BE2C (cell line): ENCODE data around the gene C2CD2L.
"Not testable (repeated sequence)": the region's sequence is repeated elsewhere in the genome, so short reads cannot be mapped to it uniquely, and the experiment has no call there.

Experiments used
- DNase-seq: peaks from one replicate; pipeline ENCODE4 v3.0.0-alpha.2; 2020
- H3K27me3 ChIP-seq: fragments of 250-450 bp; sonication (Bioruptor Pico); 2 replicates; pipeline ENCODE4 v1.5.1; 2020; ENCODE audit warnings: mild to moderate bottlenecking
- H3K36me3 ChIP-seq: fragments of 250-450 bp; sonication (Bioruptor Pico); 2 replicates; pipeline ENCODE4 v1.5.1; 2020; ENCODE audit warnings: mild to moderate bottlenecking
- H3K4me1 ChIP-seq: fragments of 250-450 bp; sonication (Bioruptor Pico); 2 replicates; pipeline ENCODE4 v1.5.1; 2020
- H3K4me3 ChIP-seq: 2 replicates; pipeline ENCODE4 v1.5.1; 2011; ENCODE audit warnings: low read depth, low read length
- H3K9me3 ChIP-seq: fragments of 250-450 bp; sonication (Bioruptor Pico); 2 replicates; pipeline ENCODE4 v1.5.1; 2020
- CTCF ChIP-seq: IDR thresholded peaks from 2 replicates; pipeline ENCODE4 v1.5.1; 2012; ENCODE audit warnings: mild to moderate bottlenecking, low read depth, low read length

Gene C2CD2L

GRCh38 chr11:119158467-119158866 lies 51.3 kb downstream of the C2CD2L start:
- Histone ChIP-seq H3K4me3 (no peak overlapping the region), H3K36me3 (no peaks in the 10 kb centered on the region), H3K27me3 (no peaks in the 10 kb centered on the region), H3K9me3 (no peaks in the 10 kb centered on the region), H3K4me1 (peaks cover 3% of the 10 kb centered on the region; the same call in 1 of the 2 replicates)
- DNase-seq = no peak
- no peak for TF ChIP-seq CTCF

GRCh38 chr11:119160151-119160550 lies 53.0 kb downstream of the C2CD2L start:
- no peak for TF ChIP-seq CTCF
- DNase-seq = no peak
- H3K4me1 ChIP-seq = peaks cover 3% of the 10 kb centered on the region; the same call in 1 of the 2 replicates
- H3K4me3 ChIP-seq = no peak overlapping the region
- no peaks in the 10 kb centered on the region for H3K9me3 ChIP-seq
- no peaks in the 10 kb centered on the region for H3K27me3 ChIP-seq
- H3K36me3 ChIP-seq = no peaks in the 10 kb centered on the region

- no peak for TF ChIP-seq CTCF
- H3K4me3 ChIP-seq = no peak overlapping the region
- no peaks in the 10 kb centered on the region for H3K36me3 ChIP-seq
- no peak for DNase-seq
- no peaks in the 10 kb centered on the region for H3K9me3 ChIP-seq
- H3K4me1 ChIP-seq = peaks cover 3% of the 10 kb centered on the region; the same call in 1 of the 2 replicates
- H3K27me3 ChIP-seq = no peaks in the 10 kb centered on the region
These were observed 54.7 kb downstream of the C2CD2L start for GRCh38 chr11:119161871-119162270.

GRCh38 chr11:119166368-119167076 lies 59.4 kb downstream of the C2CD2L start:
- H3K9me3 ChIP-seq = no peaks in the 10 kb centered on the region
- DNase-seq = no peak
- H3K36me3 ChIP-seq = no peaks in the 10 kb centered on the region
- H3K27me3 ChIP-seq = no peaks in the 10 kb centered on the region
- no peaks in the 10 kb centered on the region for H3K4me1 ChIP-seq
- no peak overlapping the region for H3K4me3 ChIP-seq
- no peak for TF ChIP-seq CTCF

- H3K9me3 ChIP-seq, H3K36me3 ChIP-seq, H3K27me3 ChIP-seq, H3K4me3 ChIP-seq, H3K4me1 ChIP-seq, DNase-seq: not testable (repeated sequence)
These were observed 59.9 kb downstream of the C2CD2L start for GRCh38 chr11:119167077-119167458.

GRCh38 chr11:119167933-119168332 lies 60.8 kb downstream of the C2CD2L start:
- peak overlapping the region; percentile 73; the same call in 1 of the 2 replicates for H3K4me3 ChIP-seq
- no peaks in the 10 kb centered on the region for H3K9me3 ChIP-seq
- H3K27me3 ChIP-seq = no peaks in the 10 kb centered on the region
- no peak for DNase-seq
- H3K4me1 ChIP-seq = no peaks in the 10 kb centered on the region
- H3K36me3 ChIP-seq = no peaks in the 10 kb centered on the region
- TF ChIP-seq CTCF = no peak
